Rectal smooth muscle tissue (tissue), 1 donor: ENCODE measurements around the gene FOXD3.
A peak's percentile ranks its signal among the peaks of the same experiment; 100 is the strongest.

Source experiments
- H3K27ac ChIP-seq: one replicate; pipeline ENCODE4 v1.7.0; 2013; ENCODE audit warnings: low read depth, low read length, inconsistent platforms
- H3K27me3 ChIP-seq: one replicate; pipeline ENCODE4 v1.7.0; 2013; ENCODE audit warnings: low read length; ENCODE audit not compliant: control insufficient read depth, insufficient read depth
- H3K36me3 ChIP-seq: one replicate; pipeline ENCODE4 v1.7.0; 2013; ENCODE audit warnings: low read length; ENCODE audit not compliant: control insufficient read depth, insufficient read depth
- H3K4me1 ChIP-seq: one replicate; pipeline ENCODE4 v1.7.0; 2013; ENCODE audit warnings: low read length; ENCODE audit not compliant: control insufficient read depth, insufficient read depth
- H3K4me3 ChIP-seq: one replicate; pipeline ENCODE4 v1.7.0; 2013; ENCODE audit warnings: low read length
- H3K9ac ChIP-seq: one replicate; pipeline ENCODE4 v1.7.0; 2013; ENCODE audit warnings: low read length

Gene FOXD3

DNA sequence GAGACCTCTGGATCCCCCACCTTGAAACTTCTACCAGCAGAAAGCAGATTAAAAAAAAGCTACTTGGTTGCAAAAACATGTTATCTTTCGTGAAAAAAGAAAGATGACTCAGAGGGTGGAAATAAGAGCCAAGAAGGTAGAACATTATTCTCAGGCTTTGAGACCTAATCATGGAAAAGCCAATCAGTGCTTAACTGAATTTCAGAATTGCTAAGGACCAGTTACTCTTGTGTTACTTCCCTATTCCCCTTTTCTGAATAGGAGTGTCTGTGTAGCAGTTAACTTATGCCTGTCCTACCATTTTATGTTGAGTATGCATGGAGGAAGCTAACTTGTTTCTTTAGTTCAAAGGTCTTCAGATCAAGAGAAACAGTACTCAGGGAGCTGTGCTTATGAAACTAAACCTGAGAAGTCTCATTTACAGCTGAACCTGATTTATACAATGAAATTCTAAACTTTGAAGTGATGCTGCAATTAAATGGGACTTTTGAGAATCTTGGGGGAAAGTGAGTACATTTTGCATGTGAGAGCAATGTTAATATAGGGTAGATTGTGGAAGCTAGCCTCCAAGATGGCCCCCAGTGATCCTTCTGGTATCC, 15.1 kb upstream of the FOXD3 start:
- H3K4me3 ChIP-seq, result no peak overlapping the region
- no peaks in the 10 kb centered on the region for H3K36me3 ChIP-seq
- no peak overlapping the region for H3K9ac ChIP-seq
- no peaks in the 10 kb centered on the region for H3K27me3 ChIP-seq
- no peaks in the 10 kb centered on the region for H3K4me1 ChIP-seq
- no peak overlapping the region for H3K27ac ChIP-seq

DNA sequence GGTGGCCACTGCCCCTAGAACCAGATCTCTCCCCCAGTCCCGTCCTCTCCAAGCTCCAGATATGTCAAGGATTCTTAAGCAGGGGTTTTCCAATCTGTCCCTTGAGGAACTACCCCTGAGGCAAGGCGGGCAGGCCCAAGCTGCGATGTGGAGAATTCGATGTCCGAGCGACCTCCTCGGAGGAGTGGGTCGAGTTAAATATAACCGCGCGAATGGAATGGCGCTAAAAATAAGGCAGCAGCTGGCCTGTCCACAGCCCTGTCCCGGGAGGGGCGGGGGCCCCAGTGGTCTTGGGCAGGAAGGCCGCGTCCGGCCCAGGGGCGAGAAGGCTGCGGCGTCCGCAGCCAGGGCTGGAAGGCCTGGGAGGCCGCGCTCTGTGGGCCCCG, 5.8 kb upstream of the FOXD3 start:
- Histone ChIP-seq H3K4me1 (no peaks in the 10 kb centered on the region), H3K9ac (no peak overlapping the region), H3K27ac (peak overlapping the region; percentile 25), H3K36me3 (no peaks in the 10 kb centered on the region), H3K27me3 (peaks cover 37% of the 10 kb centered on the region), H3K4me3 (peak overlapping the region; percentile 42)

DNA sequence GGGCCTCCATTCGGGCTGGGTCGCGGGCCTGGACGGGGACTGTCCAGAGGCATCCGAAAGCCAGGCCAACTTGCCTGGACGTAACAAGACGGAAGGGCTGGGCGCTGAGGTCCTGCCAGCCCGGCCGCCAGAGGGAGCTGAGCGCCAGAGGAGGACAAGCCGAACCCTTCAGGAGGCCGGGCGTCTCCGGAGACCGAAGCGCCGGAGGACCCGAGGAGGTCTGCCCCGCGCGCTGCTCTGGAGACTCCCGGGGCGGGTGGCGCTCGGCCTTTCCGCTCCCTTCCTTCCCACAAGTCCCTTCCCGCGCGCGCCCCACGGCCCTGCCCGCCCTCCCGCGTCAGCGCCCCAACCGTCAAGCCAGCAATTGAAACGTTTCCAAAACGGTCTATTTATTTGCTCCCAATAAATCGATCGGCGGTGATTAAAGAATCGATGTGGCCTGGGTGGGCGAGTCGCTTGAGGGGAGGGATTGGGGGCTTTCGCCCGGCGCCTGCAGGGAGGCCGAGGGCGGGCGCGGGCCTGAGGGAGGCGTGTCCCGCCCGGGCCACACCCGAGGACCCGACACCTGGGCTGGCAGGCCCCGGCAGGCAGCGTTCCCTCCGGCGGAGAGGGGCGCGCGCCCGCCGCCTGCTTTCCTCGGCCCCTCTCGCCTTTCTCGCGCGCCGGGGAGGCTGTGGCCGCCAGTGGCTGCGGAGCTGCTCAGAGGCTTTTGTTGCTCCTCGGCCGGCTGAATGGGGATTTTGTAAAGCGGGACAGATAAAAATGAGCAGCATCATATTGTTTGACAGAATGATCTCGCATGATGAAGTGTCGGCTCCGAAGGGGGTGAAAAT, 5.2 kb upstream of the FOXD3 start:
- peak overlapping the region; percentile 42 for H3K4me3 ChIP-seq
- H3K36me3 ChIP-seq, result no peaks in the 10 kb centered on the region
- peaks cover 41% of the 10 kb centered on the region for H3K27me3 ChIP-seq
- no peak overlapping the region for H3K9ac ChIP-seq
- H3K27ac ChIP-seq, result peak overlapping the region; percentile 25
- no peaks in the 10 kb centered on the region for H3K4me1 ChIP-seq

DNA sequence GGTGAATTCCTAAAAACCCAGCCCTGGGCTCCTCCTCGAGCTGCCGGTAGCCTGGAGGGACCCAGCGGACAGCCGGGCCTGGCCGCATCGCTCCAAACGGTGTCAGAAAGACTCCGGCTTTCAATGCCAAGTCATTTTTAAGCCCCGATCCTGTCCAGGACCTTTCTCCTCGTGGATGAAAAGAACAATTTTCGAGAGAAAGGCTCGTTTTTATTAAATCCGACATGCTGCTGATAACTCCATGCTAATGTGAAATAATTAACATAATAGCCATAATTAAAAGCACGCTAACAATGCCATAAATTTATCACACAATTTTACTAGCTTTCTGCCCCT, 4.6 kb upstream of the FOXD3 start:
- H3K4me3 ChIP-seq, result peak overlapping the region; percentile 42
- H3K4me1 ChIP-seq, result no peaks in the 10 kb centered on the region
- H3K36me3 ChIP-seq, result no peaks in the 10 kb centered on the region
- H3K27ac ChIP-seq, result no peak overlapping the region
- H3K27me3 ChIP-seq, result peaks cover 47% of the 10 kb centered on the region
- H3K9ac ChIP-seq, result no peak overlapping the region

DNA sequence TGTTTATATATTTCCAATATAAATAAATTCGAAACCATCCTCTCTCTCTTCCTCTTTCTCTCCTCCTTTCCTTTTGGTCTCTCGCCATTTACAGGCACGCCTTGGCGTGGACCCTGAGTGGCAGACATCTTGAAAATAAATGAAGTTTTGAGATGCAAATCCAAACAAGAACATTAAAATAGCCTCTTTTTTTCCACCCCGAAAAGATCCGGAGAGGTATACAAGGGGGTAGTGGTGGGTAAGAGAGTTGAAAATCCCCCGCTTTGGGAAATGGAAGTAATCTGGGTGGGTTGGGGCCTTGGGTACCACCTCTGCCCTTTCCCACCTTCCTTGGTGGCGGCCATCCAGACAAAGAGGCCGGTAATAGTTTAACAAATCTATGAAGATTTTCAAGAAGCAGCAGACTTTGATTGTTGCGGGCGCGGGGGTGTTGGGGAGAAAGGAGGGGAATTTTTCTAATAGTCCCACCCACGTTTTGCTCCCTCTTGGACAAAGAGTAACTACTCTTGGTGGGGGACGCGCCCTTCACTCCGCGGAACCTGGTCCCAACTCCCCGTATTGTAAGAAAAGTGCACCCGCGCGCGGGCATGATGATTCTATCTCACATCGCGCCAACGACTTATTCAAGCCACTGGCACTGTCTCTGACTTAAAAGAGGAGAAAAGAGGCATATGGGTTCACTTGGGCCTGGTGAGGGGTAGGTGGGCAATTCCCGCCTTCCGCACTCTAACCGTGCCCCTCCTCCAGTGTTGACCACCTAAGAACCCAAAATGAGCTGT, 4.0 kb upstream of the FOXD3 start:
- H3K36me3 ChIP-seq, result no peaks in the 10 kb centered on the region
- no peak overlapping the region for H3K9ac ChIP-seq
- H3K27ac ChIP-seq, result no peak overlapping the region
- no peak overlapping the region for H3K4me3 ChIP-seq
- H3K27me3 ChIP-seq, result peaks cover 53% of the 10 kb centered on the region
- H3K4me1 ChIP-seq, result no peaks in the 10 kb centered on the region

DNA sequence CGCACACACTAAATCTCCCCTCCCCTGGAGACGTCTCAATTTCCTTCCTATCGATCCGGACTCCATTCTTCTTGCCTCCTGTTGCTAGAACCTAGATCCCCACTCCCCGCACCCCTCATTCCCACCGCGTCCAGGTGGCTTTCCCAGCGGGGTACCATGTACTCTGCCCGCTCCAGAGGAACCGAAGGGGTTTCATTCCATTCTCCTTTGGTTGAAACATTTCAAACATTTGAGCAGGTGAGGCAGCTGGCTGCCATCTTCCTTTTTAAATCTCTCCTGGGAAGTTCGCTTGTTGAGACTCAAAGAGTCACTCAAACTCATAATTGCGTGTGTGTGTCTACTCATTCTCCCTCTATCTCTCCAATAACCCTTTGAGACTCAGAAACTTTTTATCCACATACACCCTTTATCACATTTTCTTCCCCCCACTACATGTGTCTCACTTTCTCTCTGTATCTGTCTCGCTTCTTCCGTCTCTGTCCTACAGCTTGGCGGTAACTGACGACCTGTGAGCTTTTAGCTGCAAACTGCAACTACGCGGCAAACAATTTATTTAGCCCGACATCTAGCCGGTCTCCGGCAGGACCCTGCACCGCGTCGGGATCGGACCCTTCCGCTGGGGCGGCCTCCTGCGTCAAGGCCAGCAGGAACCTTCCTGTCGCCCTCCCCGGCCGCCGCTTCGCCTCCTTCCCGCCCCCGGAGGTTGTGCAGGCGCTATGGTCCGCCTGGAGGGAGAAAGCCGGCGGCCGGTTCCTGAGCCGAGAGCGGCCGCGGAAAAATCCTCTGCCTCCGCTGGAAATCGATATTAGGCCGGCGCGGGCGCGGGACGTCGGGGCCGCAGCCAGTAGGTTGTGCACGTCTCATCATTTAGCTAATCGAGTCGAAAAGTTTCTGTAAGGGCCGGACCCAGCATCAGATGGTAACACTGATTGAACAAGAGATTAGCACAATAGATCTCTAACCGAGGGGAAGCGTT, 3.0 kb upstream of the FOXD3 start:
- Histone ChIP-seq H3K9ac (no peak overlapping the region), H3K27ac (no peak overlapping the region), H3K4me3 (no peak overlapping the region), H3K4me1 (no peaks in the 10 kb centered on the region), H3K27me3 (peaks cover 58% of the 10 kb centered on the region), H3K36me3 (no peaks in the 10 kb centered on the region)

DNA sequence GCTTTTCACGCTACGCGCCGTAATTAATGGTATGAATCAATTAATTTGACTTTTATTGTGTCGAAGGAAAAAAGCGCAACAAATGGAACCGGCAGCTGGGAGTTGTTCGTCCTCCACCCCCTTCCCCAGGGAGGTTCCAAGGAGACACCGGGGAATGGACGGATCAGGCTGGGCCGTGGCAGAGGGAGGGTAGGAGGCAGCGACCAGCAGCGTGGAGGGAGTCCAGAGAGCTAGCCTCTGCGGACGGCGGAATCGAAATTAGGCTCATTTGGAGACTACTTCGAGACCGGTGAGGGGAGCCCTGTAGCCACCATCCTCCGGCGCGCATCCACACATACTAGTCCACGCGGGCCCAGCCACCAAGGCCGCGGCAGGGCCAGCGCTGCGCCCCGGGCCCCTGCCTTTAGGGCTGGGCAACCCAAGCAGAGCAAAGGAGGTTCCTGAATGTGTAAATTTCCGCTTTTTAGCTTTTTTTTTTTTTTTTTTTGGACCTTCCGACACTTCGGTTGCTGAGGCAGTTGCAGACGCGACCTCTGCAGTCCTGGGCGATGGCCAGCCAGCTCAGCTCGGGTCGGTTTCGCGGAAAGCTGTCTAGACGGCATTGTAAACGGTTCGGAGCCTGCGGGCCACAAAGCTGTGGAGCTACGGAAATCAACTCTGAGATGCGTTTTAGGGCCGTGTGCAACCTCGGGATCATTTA, 2.2 kb upstream of the FOXD3 start:
- Histone ChIP-seq H3K9ac (no peak overlapping the region), H3K27ac (peak overlapping the region; percentile 6), H3K27me3 (peaks cover 60% of the 10 kb centered on the region), H3K4me3 (no peak overlapping the region), H3K4me1 (no peaks in the 10 kb centered on the region), H3K36me3 (no peaks in the 10 kb centered on the region)

DNA sequence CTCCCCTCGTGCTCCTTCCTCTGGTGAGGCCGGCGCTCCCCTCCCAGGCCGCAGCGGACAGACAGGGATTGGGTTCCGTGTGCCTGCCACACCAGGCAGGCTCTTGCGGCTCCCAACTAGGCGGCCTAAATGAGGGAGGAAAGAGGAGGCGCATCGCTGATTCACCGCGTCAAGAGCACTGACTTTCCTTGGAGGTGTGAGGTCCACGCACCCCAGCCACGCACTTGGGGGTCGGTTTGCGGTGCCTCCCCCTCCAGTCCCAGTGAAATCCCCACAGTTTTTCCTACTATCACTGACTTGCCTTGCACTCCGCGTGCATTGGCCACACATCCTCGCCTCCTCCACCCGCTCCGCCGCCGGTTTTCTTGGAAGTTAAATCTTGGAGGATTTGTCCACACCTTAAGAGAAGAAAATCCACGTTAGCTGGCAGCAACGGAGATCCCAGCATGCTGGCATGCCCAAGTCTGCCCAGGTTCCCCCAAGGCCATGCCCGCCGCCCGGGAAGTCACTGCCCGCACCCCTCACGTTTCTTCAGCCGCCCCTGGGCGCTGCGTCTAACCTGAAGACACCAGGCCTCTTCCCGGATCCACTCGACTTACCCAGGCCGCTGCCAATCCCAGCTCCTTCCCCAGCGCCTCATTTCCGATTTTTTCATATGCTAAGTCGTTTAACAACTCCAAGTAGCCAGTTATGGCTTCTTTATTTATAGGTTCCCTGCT, 1.1 kb upstream of the FOXD3 start:
- Histone ChIP-seq H3K4me3 (peak overlapping the region; percentile 2), H3K36me3 (no peaks in the 10 kb centered on the region), H3K9ac (no peak overlapping the region), H3K27ac (no peak overlapping the region), H3K4me1 (no peaks in the 10 kb centered on the region), H3K27me3 (peaks cover 67% of the 10 kb centered on the region)

DNA sequence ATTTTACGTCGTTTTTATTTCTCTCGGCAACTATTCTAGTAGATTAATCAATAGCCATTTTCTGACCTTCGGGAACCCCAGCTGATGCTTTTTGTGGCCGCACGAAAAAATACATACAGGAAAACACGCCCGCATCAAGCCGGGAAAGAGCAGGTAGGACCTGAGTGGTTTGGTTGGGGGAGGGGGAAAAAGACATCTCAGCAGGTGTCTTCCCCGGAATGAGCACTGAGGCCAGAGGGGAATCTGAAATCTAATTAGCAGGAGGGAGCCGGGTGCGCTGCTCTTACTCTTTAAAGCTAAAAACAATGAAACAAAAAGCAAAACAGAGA, 618 bp upstream of the FOXD3 start:
- Histone ChIP-seq H3K4me3 (peak overlapping the region; percentile 57), H3K27me3 (peaks cover 69% of the 10 kb centered on the region), H3K4me1 (no peaks in the 10 kb centered on the region), H3K9ac (no peak overlapping the region), H3K27ac (no peak overlapping the region), H3K36me3 (no peaks in the 10 kb centered on the region)

DNA sequence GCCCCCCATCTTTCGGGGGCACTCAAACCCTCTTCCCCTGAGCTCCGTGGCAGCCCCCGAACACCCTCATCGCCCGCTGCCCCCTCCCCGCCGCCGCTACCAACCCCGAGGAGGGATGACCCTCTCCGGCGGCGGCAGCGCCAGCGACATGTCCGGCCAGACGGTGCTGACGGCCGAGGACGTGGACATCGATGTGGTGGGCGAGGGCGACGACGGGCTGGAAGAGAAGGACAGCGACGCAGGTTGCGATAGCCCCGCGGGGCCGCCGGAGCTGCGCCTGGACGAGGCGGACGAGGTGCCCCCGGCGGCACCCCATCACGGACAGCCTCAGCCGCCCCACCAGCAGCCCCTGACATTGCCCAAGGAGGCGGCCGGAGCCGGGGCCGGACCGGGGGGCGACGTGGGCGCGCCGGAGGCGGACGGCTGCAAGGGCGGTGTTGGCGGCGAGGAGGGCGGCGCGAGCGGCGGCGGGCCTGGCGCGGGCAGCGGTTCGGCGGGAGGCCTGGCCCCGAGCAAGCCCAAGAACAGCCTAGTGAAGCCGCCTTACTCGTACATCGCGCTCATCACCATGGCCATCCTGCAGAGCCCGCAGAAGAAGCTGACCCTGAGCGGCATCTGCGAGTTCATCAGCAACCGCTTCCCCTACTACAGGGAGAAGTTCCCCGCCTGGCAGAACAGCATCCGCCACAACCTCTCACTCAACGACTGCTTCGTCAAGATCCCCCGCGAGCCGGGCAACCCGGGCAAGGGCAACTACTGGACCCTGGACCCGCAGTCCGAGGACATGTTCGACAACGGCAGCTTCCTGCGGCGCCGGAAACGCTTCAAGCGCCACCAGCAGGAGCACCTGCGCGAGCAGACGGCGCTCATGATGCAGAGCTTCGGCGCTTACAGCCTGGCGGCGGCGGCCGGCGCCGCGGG, 837 bp downstream of the FOXD3 start:
- H3K4me3 ChIP-seq, result peak overlapping the region; percentile 57

More for the DNA sequence above, 837 bp downstream of the FOXD3 start:
- Histone ChIP-seq H3K36me3 (no peaks in the 10 kb centered on the region), H3K4me1 (no peaks in the 10 kb centered on the region), H3K9ac (no peak overlapping the region), H3K27ac (peak overlapping the region; percentile 43), H3K27me3 (peaks cover 78% of the 10 kb centered on the region)
